SU-DHL-6 (cell line): ENCODE data around the gene EMP1.

Experiments used
- H2AFZ ChIP-seq: fragments of 200-600 bp; sonication (generic); 2 replicates; pipeline ENCODE4 v1.6.1; 2014; ENCODE audit warnings: low read depth, mild to moderate bottlenecking, moderate library complexity, mixed read lengths, antibody characterized with exemption, low read length; ENCODE audit not compliant: severe bottlenecking
- H3F3A ChIP-seq: fragments of 200-600 bp; shearing (Covaris generic); 2 replicates; pipeline ENCODE4 v1.6.0; 2016; ENCODE audit warnings: antibody characterized with exemption, mild to moderate bottlenecking; ENCODE audit not compliant: insufficient read depth
- H3K27ac ChIP-seq: fragments of 200-600 bp; sonication (generic); 2 replicates; pipeline ENCODE4 v1.5.1; 2016; ENCODE audit warnings: low read depth, mild to moderate bottlenecking, low read length, moderate library complexity, mixed read lengths
- H3K27me3 ChIP-seq: fragments of 200-600 bp; sonication (generic), shearing (Covaris generic); 2 replicates; pipeline ENCODE4 v1.6.0; 2014; ENCODE audit warnings: mild to moderate bottlenecking, low read length
- H3K36me3 ChIP-seq: fragments of 200-600 bp; sonication (generic); 2 replicates; pipeline ENCODE4 v1.6.1; 2014; ENCODE audit warnings: mild to moderate bottlenecking, low read length, mixed read lengths
- H3K4me2 ChIP-seq: fragments of 300-600, 200-600 bp; shearing (Covaris generic), sonication (generic); 2 replicates; pipeline ENCODE4 v1.6.0; 2014; ENCODE audit warnings: low read length, low read depth, mild to moderate bottlenecking; ENCODE audit not compliant: poor library complexity, severe bottlenecking
- H3K4me3 ChIP-seq: fragments of 200-600 bp; sonication (generic); 2 replicates; pipeline ENCODE4 v1.5.1; 2014; ENCODE audit warnings: antibody characterized with exemption, low read length, mild to moderate bottlenecking, mixed read lengths; ENCODE audit not compliant: insufficient read depth, poor library complexity, severe bottlenecking
- H3K79me2 ChIP-seq: fragments of 200-600 bp; sonication (generic); 2 replicates; pipeline ENCODE4 v1.6.1; 2014; ENCODE audit warnings: mild to moderate bottlenecking, low read length, moderate library complexity; ENCODE audit not compliant: insufficient read depth
- H3K9ac ChIP-seq: fragments of 200-600 bp; sonication (generic); 2 replicates; pipeline ENCODE4 v1.7.0; 2014; ENCODE audit warnings: mild to moderate bottlenecking, low read length
- H3K9me2 ChIP-seq: fragments of 200-600 bp; sonication (generic); replicated peaks from 2 replicates; pipeline ENCODE4 v1.6.1; 2014; ENCODE audit warnings: low read length; ENCODE audit not compliant: insufficient read depth
- H3K9me3 ChIP-seq: fragments of 200-600 bp; sonication (generic); 2 replicates; pipeline ENCODE4 v1.6.1; 2014; ENCODE audit warnings: low read length, mixed read lengths; ENCODE audit not compliant: insufficient read depth
- H4K20me1 ChIP-seq: fragments of 200-600 bp; sonication (generic); 2 replicates; pipeline ENCODE4 v1.6.1; 2014; ENCODE audit warnings: low read depth, mild to moderate bottlenecking, antibody characterized with exemption, low read length, moderate library complexity, mixed read lengths
- CTCF ChIP-seq: fragments of 200-600 bp; sonication (generic); IDR thresholded peaks from one replicate; pipeline ENCODE4 v1.5.1; 2017; ENCODE audit warnings: antibody characterized with exemption, mild to moderate bottlenecking, low read length, moderate library complexity; ENCODE audit not compliant: insufficient read depth, poor library complexity, severe bottlenecking
- EZH2phosphoT487 ChIP-seq: fragments of 200-600 bp; sonication (generic), shearing (Covaris generic); conservative IDR thresholded peaks from 2 replicates; pipeline ENCODE4 v1.6.1; 2018; ENCODE audit warnings: mild to moderate bottlenecking, antibody characterized with exemption, low read length, moderate library complexity, mixed read lengths

Gene EMP1

GRCh38 chr12:13162904-13163303 lies 33.6 kb upstream of the EMP1 start:
- Histone ChIP-seq H3K36me3 (no peaks in the 10 kb centered on the region), H3F3A (no peaks in the 10 kb centered on the region), H3K9me2 (no peaks in the 10 kb centered on the region), H4K20me1 (no peaks in the 10 kb centered on the region), H3K4me2 (no peak overlapping the region), H3K79me2 (no peaks in the 10 kb centered on the region), H2AFZ (no peak overlapping the region), H3K27ac (no peak overlapping the region), H3K4me3 (no peak overlapping the region), H3K27me3 (no peaks in the 10 kb centered on the region), H3K9me3 (no peaks in the 10 kb centered on the region), H3K9ac (no peak overlapping the region)
- TF ChIP-seq EZH2phosphoT487: no peak
- no peak for TF ChIP-seq CTCF

GRCh38 chr12:13163868-13164635 lies 32.5 kb upstream of the EMP1 start:
- Histone ChIP-seq H3K79me2 (no peaks in the 10 kb centered on the region), H3K9ac (no peak overlapping the region), H4K20me1 (no peaks in the 10 kb centered on the region), H3K9me3 (no peaks in the 10 kb centered on the region), H3K9me2 (no peaks in the 10 kb centered on the region), H3K27me3 (no peaks in the 10 kb centered on the region), H3K4me3 (no peak overlapping the region), H3K4me2 (no peak overlapping the region), H3K36me3 (no peaks in the 10 kb centered on the region), H2AFZ (no peak overlapping the region), H3K27ac (no peak overlapping the region), H3F3A (no peaks in the 10 kb centered on the region)
- TF ChIP-seq CTCF: no peak
- no peak for TF ChIP-seq EZH2phosphoT487

GRCh38 chr12:13164921-13165616 lies 31.5 kb upstream of the EMP1 start:
- no peak overlapping the region for H3K27ac ChIP-seq
- H3K9me2 ChIP-seq: no peaks in the 10 kb centered on the region
- no peak overlapping the region for H3K4me2 ChIP-seq
- TF ChIP-seq CTCF: no peak
- TF ChIP-seq EZH2phosphoT487: no peak
- H3K79me2 ChIP-seq: no peaks in the 10 kb centered on the region
- H2AFZ ChIP-seq: no peak overlapping the region
- no peaks in the 10 kb centered on the region for H4K20me1 ChIP-seq
- no peak overlapping the region for H3K9ac ChIP-seq
- H3K36me3 ChIP-seq: no peaks in the 10 kb centered on the region
- no peak overlapping the region for H3K4me3 ChIP-seq
- no peaks in the 10 kb centered on the region for H3F3A ChIP-seq
- H3K27me3 ChIP-seq: no peaks in the 10 kb centered on the region
- H3K9me3 ChIP-seq: no peaks in the 10 kb centered on the region
